Breast epithelium (tissue), 4 donors: Measurements from ENCODE around the gene DDX25. TPM values are rescaled to one million over a fixed set of nuclear protein-coding genes. Genes with fewer than 3 reads are reported as not detected.
"Not testable (repeated sequence)": the region's sequence is repeated elsewhere in the genome, so short reads cannot be mapped to it uniquely, and the experiment has no call there.

Source experiments
- DNase-seq, 2 donors: peaks; one replicate each; pipeline ENCODE4 v3.0.0-alpha.2; 2019; ENCODE audit warnings: low spot score in 2 of 2
- H3K27ac ChIP-seq, 2 donors: fragments of 200-600 bp; sonication (generic) in 1 of 2; one replicate each; pipeline ENCODE4 v1.5.1; 2016 to 2019; ENCODE audit warnings: mild to moderate bottlenecking in 1 of 2
- H3K27me3 ChIP-seq, 2 donors: fragments of 200-600 bp; sonication (generic) in 1 of 2; one replicate each; pipeline versions ENCODE4 v1.5.1 to v1.6.0; 2017 to 2019; ENCODE audit warnings: control low read depth in 1 of 2, mild to moderate bottlenecking in 1 of 2
- H3K36me3 ChIP-seq: fragments of 200-600 bp; one replicate; pipeline ENCODE4 v1.5.1; 2019
- H3K4me1 ChIP-seq, 2 donors: fragments of 200-600 bp; sonication (generic); one replicate each; pipeline ENCODE4 v1.5.1; 2016 to 2019; ENCODE audit warnings: control low read depth in 1 of 2
- H3K4me3 ChIP-seq, 3 donors: fragments of 200-600 bp; sonication (generic); 1 replicate in 2 of 3; 2 replicates in 1 of 3; pipeline ENCODE4 v1.5.1; 2016 to 2019; ENCODE audit warnings: mild to moderate bottlenecking in 3 of 3, moderate library complexity in 2 of 3
- H3K9me3 ChIP-seq, 2 donors: fragments of 200-600 bp; sonication (generic) in 1 of 2; one replicate each; pipeline ENCODE4 v1.5.1; 2016 to 2019; ENCODE audit warnings: control low read depth in 1 of 2
- POLR2A ChIP-seq: fragments of 450-650 bp; IDR thresholded peaks from one replicate; pipeline ENCODE4 v1.6.1; 2016; ENCODE audit warnings: antibody characterized with exemption, mild to moderate bottlenecking, moderate library complexity
- POLR2AphosphoS5 ChIP-seq, 3 donors: sonication (generic); formaldehyde crosslinking; IDR thresholded peaks; one replicate each; pipeline ENCODE4 v1.6.1; 2017; ENCODE audit warnings: antibody characterized with exemption in 3 of 3
- intact Hi-C: fragments of 100-400 bp; cut with DNase I; formaldehyde crosslinking; loops from one replicate; pipeline ENCODE4 v1.15.1; 2023; ENCODE audit warnings: low total_unique reads
- total RNA-seq, 3 donors: library from RNA; depleted of rRNA; stranded (reverse); fragments of >200 nt; gene quantifications; one replicate each; pipeline ENCODE4 v1.1.0, GENCODE V29; 2016
- TF ChIP-seq, protein P1 (sequence below), 3 donors: fragments of 450-650 bp; IDR thresholded peaks; one replicate each; pipeline ENCODE4 v1.5.1; 2016 to 2017; ENCODE audit warnings: antibody characterized with exemption in 3 of 3, mild to moderate bottlenecking in 3 of 3, moderate library complexity in 3 of 3

DDX25 gene
- total RNA-seq, 3 donors from 2014 or later: 0.29 TPM; not detected in 2

DNA sequence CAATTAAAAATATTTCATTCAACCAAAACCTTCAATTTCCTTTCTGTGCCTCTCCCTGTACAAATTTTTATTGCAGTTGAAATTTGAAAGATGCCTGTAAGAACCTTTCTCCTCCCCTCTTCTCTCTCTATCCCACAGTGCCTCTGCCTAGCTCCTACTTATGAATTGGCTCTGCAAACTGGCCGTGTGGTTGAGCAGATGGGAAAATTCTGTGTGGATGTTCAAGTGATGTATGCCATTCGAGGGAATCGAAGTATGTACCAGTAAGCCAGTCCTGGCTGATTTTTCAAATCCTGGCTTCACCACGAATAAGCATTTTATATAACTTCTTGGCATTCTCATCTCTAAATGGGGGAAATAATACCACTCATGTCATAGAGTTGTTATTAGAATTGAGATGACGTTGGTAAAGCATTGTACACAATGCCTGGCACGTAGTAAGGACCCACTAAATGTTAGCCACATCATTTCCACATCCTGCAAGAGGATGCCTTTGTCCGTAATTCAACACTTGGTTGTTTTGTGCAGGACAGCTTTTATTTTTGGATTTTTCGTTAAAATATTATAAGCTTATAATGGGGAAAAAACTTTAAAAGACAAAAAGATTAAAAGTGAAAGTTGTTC is 6.0 kb downstream of the DDX25 start:
- no peaks in the 10 kb centered on the region for H3K9me3 ChIP-seq
- no peak for DNase-seq
- intact Hi-C loops: no loop called here
- H3K36me3 ChIP-seq: no peaks in the 10 kb centered on the region
- H3K27me3 ChIP-seq: peaks cover 0 to 10% of the 10 kb centered on the region in 2 donors
- TF ChIP-seq POLR2AphosphoS5 (IDR thresholded peaks at IDR 0.05): no peak
- TF ChIP-seq POLR2A: no peak
- TF ChIP-seq, protein P1, sequence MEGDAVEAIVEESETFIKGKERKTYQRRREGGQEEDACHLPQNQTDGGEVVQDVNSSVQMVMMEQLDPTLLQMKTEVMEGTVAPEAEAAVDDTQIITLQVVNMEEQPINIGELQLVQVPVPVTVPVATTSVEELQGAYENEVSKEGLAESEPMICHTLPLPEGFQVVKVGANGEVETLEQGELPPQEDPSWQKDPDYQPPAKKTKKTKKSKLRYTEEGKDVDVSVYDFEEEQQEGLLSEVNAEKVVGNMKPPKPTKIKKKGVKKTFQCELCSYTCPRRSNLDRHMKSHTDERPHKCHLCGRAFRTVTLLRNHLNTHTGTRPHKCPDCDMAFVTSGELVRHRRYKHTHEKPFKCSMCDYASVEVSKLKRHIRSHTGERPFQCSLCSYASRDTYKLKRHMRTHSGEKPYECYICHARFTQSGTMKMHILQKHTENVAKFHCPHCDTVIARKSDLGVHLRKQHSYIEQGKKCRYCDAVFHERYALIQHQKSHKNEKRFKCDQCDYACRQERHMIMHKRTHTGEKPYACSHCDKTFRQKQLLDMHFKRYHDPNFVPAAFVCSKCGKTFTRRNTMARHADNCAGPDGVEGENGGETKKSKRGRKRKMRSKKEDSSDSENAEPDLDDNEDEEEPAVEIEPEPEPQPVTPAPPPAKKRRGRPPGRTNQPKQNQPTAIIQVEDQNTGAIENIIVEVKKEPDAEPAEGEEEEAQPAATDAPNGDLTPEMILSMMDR (IDR thresholded peaks at IDR 0.05): no peak
- H3K4me1 ChIP-seq: no peaks in the 10 kb centered on the region
- no peak overlapping the region for H3K4me3 ChIP-seq
- no peak overlapping the region for H3K27ac ChIP-seq

DNA sequence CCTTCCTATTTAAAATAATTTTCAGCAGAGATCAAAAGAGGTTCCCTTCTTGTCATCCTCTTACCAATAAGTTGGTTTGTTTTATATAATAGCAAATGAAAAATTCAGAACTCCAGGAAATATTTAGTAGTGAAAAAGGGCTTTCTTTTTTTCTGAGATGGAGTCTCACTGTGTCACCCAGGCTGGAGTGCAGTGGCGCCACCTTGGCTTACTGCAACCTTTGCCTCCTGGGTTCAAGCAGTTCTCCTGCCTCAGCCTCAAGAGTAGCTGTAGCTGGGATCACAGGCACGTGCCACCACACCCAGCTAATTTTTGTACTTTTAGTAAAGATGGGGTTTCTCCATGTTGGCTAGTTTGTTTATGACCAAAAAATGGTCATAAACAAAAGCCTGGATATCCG is 10.3 kb downstream of the DDX25 start:
- H3K36me3 ChIP-seq, H3K9me3 ChIP-seq, H3K4me3 ChIP-seq, H3K27ac ChIP-seq, intact Hi-C loops, H3K27me3 ChIP-seq, H3K4me1 ChIP-seq, DNase-seq: not testable (repeated sequence)

DNA sequence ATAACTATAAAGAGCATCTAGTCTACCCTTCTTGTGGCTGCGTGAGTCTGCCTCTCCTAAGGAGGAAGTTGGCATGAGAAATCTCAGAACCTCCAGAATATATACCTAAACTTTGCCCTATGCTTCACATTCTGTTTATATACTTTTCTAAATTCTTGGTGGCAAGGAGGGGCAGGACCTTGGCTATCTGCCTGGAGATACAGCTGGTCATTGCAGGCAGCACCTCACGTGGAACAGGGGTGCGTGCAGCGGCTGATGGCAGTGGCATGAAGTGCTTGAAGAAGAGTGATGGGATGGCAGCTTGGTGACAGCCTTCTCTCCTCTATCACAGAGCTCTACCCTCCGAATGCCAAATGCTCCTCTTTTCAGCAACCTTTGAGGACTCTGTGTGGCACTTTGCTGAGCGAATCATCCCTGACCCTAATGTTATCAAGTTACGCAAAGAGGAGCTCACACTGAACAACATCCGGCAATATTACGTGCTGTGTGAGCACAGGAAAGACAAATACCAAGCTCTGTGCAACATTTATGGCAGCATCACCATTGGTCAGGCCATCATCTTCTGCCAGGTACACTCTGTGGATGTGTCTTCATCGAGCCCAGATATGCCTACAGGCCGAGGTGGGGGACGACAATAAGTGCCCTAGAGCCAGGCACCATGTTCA is 12.5 kb downstream of the DDX25 start:
- H3K9me3 ChIP-seq: no peaks in the 10 kb centered on the region
- H3K4me1 ChIP-seq: no peaks in the 10 kb centered on the region
- no peak for DNase-seq
- no peak overlapping the region for H3K4me3 ChIP-seq
- no peak overlapping the region for H3K27ac ChIP-seq
- intact Hi-C loops: no loop called here
- TF ChIP-seq, protein P1 (IDR thresholded peaks at IDR 0.05): no peak
- TF ChIP-seq POLR2AphosphoS5 (IDR thresholded peaks at IDR 0.05) (no peak), POLR2A (no peak)
- H3K27me3 ChIP-seq: no peaks in the 10 kb centered on the region
- no peaks in the 10 kb centered on the region for H3K36me3 ChIP-seq

DNA sequence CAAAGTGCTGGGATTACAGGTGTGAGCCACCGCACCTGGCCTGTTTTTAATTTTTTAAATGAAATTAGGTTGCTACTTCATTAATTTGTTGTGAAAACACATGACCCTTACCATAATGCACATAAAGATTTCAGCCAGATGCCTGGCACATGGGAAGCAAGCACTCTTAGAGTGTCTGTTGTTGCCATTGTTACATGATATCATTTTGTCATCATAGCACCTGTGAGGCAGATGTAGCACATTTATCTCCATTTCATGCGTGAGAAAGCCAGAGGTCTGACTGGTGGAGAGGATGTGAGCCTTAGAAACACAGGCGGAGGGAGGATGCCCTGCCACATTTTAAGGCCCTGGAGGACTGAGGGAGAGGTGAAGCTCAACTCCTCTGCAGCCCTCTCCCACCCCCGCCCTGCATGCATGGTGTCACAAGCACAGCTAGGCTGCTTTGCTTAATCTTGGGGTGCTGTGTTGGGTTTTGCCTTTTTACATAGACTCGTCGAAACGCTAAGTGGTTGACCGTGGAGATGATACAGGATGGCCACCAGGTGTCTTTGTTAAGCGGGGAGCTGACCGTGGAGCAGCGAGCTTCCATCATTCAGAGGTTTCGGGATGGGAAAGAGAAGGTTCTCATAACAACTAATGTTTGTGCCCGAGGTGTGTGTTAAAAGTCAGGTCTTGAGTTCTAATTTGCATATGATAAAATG is 14.0 kb downstream of the DDX25 start:
- intact Hi-C loops: loop anchor here (2.0 kb wide), 1 partner anchor 47 kb away; no protein-coding TSS in a partner anchor
- H3K4me1 ChIP-seq: no peaks in the 10 kb centered on the region
- TF ChIP-seq POLR2A: no peak
- TF ChIP-seq, protein P1 (IDR thresholded peaks at IDR 0.05): no peak
- TF ChIP-seq POLR2AphosphoS5 (IDR thresholded peaks at IDR 0.05): no peak

GRCh38 chr11:125921042-125921441 is 16.7 kb downstream of the DDX25 start:
- intact Hi-C loops: no loop called here
- H3K4me1 ChIP-seq: no peaks in the 10 kb centered on the region
- no peak for TF ChIP-seq POLR2A
- no peak for TF ChIP-seq POLR2AphosphoS5 (IDR thresholded peaks at IDR 0.05)
- TF ChIP-seq, protein P1 (IDR thresholded peaks at IDR 0.05): no peak
- H3K36me3 ChIP-seq: no peaks in the 10 kb centered on the region
- no peak for DNase-seq
- no peak overlapping the region for H3K4me3 ChIP-seq
- no peak overlapping the region for H3K27ac ChIP-seq
- H3K27me3 ChIP-seq: no peaks in the 10 kb centered on the region
- H3K9me3 ChIP-seq: no peaks in the 10 kb centered on the region

More for the DNA sequence above, 14.0 kb downstream of the DDX25 start:
- no peak for DNase-seq
- Histone ChIP-seq H3K27ac (no peak overlapping the region), H3K4me3 (no peak overlapping the region), H3K27me3 (no peaks in the 10 kb centered on the region), H3K9me3 (no peaks in the 10 kb centered on the region), H3K36me3 (no peaks in the 10 kb centered on the region)
